HEK293T (cell line): ENCODE data around the gene CD96.

Experiments used
- BHLHE40 ChIP-seq: fragments of 450-650 bp; IDR thresholded peaks from 2 replicates; pipeline ENCODE4 v1.6.1; 2016; ENCODE audit warnings: mild to moderate bottlenecking, moderate library complexity, borderline replicate concordance
- ELF4 ChIP-seq: fragments of 450-650 bp; IDR thresholded peaks from 2 replicates; pipeline ENCODE4 v1.6.1; 2017; ENCODE audit warnings: antibody characterized with exemption
- FOXK2 ChIP-seq: fragments of 450-650 bp; IDR thresholded peaks from 2 replicates; pipeline ENCODE4 v1.6.1; 2016; ENCODE audit warnings: mild to moderate bottlenecking
- HDGF ChIP-seq: fragments of 450-650 bp; IDR thresholded peaks from 2 replicates; pipeline ENCODE4 v1.6.1; 2017; ENCODE audit warnings: antibody characterized with exemption, borderline replicate concordance
- L3MBTL2 ChIP-seq: fragments of 450-650 bp; conservative IDR thresholded peaks from 2 replicates; pipeline ENCODE4 v1.6.1; 2016; ENCODE audit warnings: mild to moderate bottlenecking
- NFRKB ChIP-seq: fragments of 450-650 bp; IDR thresholded peaks from 2 replicates; pipeline ENCODE4 v1.6.1; 2016; ENCODE audit warnings: mild to moderate bottlenecking, moderate library complexity
- SP1 ChIP-seq: fragments of 450-650 bp; IDR thresholded peaks from 2 replicates; pipeline ENCODE4 v1.6.1; 2017
- SUZ12 ChIP-seq: fragments of 450-650 bp; IDR thresholded peaks from 2 replicates; pipeline ENCODE4 v1.6.1; 2016; ENCODE audit warnings: mild to moderate bottlenecking
- TARDBP ChIP-seq: fragments of 450-650 bp; IDR thresholded peaks from 2 replicates; pipeline ENCODE4 v1.6.1; 2016
- ZNF384 ChIP-seq: fragments of 450-650 bp; IDR thresholded peaks from 2 replicates; pipeline ENCODE4 v1.6.1; 2016

DNA sequence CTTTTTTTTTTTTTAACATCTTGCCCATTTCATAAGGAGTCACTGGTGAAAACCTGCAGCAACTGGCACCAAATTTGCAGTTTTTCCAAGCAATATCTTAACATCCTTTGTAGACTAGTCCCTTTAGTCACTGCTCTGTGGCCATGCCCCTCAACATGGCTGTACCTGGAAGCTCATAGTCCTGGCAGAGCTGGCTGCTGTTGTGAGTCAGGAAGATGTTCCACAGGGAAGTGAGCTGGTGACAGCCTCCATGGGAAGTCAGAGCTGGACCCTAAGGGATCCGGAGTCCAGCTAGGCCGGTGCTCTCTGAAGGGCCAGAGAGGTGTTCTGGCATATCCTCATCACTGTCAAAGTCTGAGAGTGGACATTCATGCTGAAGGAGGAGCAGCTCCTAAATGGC is 152.5 kb downstream of the CD96 start:
- TF ChIP-seq ELF4 (no peak), L3MBTL2 (no peak), BHLHE40 (no peak), FOXK2 (no peak), ZNF384 (no peak), HDGF (no peak), TARDBP (no peak), NFRKB (no peak), SP1 (no peak), SUZ12 (no peak)
